Stimulated activated CD4-positive, alpha-beta T cell treated with anti-CD3 and anti-CD28 coated beads, Interleukin-1b, Interleukin-23, amount 100 ng/mL, for 1 hour (primary cell): ENCODE results near the gene IGSF5.

Experiments used
- DNase-seq, 2 donors: peaks; one replicate each; pipeline ENCODE4 v3.0.0-alpha.2; 2020; ENCODE audit warnings: low read depth in 2 of 2

IGSF5 gene

DNA sequence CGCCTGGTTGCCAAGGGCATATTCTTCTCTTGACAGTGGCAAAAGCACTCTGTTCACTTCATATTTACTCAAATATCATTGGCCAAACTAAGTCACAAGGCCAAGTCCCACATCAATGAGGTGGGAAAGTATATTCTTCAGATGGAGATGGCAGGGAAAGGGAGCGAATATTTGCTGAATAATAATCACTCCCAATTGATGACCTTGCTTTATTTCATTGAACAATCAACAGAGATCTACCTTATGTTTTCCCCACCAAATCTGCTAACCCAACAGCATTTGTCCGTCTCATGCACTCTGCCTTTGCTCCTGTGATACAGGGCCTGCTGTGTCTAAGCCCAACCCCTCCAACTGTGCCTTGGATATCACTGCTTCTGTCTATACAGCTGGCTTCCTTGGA is 77.1 kb downstream of the IGSF5 start:
- DNase-seq: no peak

DNA sequence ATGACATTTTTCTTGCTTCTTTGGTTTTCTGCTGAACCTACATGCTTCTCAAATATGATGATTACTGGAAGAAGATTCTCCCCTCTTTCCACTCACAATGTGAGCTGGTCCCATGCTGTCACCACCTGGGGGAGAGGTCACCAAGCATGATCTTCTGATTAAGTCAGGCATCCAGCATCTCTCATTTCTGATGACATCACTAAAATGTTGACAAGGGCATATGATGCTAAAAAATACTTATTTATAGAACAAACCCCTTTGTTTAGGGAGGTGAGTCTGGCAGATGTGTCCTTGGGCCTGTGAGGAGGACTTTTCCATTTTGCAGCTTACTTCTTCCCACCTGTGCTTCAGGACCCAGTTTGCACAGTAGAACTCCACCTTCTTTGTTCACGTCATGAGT is 80.3 kb downstream of the IGSF5 start:
- no peak for DNase-seq

DNA sequence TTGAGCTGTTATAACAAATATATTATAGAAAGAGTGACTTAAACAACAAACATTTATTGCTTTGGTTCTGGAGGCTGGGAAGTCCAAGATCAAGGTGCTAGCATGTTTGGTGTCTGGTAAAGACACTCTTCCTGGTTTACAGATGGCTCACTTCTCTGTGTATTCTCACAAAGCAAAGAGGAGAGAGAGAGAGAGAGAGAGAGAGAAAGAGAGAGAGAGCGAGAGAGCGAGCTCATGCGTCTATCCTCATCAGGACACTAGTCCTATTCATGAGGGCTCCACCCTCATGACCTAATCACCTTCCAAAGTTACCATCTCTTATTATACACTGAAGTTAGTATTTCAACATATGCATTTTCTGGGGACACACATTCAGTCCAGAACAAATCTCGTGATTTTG is 89.6 kb downstream of the IGSF5 start:
- DNase-seq: no peak

GRCh38 chr21:39837861-39838359 is 92.9 kb downstream of the IGSF5 start:
- no peak for DNase-seq

DNA sequence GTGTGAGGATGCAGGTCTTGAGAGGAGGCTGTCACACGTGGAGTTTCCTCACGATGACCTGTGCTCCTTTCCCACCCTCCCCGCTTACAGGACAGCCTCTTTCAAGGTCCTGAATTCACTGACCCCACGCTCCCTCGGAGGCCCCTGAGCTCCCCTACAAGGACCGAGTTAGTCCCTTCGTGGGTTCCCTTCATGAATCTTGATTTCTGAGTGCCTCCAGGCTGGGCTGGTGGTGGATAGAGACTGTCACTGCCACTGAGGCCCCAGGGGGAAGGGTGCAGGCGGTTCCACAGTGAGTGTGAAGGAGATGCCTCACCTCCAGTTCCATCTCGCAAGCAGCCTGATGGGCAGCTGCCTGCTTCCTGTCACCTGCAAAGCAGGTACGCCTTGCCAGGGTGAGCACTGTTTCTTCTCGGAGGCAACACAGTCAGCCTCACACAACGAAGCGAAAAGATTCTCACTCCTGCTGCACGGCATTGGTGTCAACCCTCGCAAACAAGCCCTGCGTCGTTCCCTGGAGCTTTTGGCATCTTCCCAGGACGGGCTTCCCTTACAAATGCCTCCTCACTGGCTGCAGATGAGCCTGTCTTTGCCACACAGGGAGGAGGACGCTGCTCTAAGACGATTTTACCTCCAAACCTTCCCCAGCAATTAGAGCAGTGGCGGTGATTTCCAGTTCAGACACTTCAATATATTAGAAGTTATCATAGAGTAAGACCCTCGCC is 95.6 kb downstream of the IGSF5 start:
- DNase-seq: no peak

- DNase-seq: no peak
Observed at GRCh38 chr21:39842741-39843459, 97.9 kb downstream of the IGSF5 start.

DNA sequence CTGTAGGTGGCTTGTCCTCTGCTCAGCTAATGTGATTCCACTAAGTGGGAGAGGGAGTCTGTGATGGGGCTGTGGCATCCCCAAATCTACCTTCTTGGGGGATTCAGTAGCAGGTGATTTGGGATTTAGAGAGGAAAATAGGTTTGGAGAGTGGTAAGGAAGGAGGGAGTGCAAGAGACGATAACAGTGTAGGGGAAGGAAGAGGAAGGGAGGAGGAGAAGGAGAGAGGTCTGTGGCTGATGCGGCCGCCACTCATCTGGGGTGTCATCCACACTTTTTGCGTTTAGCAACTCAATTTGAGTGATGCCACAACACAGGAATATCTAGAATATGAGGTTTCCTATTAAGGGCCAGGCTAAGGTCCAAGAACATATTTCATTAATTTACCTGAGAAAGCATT is 98.5 kb downstream of the IGSF5 start:
- no peak for DNase-seq

DNA sequence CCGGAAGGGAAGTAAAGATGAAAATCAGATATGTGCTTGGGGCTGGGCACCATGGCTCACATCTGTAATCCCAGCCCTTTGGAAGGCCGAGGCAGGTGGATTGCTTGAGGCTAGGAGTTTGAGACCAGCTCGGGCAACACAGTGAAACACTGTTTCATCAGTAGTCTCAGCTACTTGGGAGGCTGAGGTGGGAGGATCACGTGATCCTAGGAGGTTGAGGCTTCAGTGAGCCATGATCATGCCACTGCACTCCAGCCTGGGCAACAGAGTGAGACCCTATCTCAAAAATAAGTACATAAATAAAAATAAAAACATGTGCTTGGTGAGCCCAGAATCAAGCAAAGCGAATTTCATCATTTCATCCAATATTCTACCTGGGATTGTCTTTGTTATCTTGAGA is 98.9 kb downstream of the IGSF5 start:
- DNase-seq: no peak

DNA sequence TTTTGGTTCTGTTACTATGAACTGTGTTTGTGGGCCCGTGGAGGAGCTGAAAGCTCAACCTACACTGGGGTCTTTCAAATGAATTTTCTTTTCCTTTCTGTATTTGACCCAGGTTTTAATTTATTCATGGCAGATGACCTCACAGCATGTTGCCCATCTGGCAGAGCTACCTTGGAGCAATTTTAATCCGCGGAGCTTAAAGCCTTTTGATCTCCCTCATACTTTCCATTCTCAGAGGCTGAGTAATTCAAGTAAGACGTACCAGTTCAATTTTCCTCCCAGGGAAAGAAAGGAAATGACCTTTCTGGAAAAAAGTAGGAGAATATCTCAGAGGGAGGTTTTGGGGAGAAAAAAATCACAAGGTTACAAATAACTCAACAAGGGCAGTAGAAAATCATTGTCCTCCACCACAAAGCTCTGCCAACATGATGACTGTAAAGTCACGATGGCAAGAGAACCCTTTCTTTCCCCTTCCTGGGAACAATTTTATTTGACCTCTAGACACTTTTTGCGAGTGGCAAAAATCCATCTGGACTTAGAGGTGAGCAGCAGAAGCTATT is 100.7 kb downstream of the IGSF5 start:
- DNase-seq: no peak

DNA sequence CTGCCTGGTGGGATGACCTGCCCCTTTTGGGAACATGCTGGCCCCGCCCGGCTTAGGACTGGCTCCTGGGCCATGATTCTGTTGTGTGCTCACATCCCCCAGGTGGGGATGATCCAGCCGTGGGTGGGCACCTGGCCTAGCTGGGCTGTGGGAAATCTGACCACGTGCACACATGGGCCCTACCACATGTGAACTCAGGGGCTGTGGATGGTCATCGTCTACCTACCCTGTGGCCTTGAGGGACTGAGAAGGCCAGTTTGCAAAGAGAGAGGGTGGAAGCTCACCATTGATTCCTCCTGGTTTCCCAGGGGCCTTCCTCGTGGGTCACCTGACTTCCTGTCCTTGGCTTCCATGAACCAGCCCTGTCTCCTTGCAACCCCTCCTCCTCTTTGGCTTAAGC is 102.9 kb downstream of the IGSF5 start:
- DNase-seq: no peak

GRCh38 chr21:39849014-39849655 is 104.2 kb downstream of the IGSF5 start:
- no peak for DNase-seq

GRCh38 chr21:39850333-39850732 is 105.3 kb downstream of the IGSF5 start:
- no peak for DNase-seq

DNA sequence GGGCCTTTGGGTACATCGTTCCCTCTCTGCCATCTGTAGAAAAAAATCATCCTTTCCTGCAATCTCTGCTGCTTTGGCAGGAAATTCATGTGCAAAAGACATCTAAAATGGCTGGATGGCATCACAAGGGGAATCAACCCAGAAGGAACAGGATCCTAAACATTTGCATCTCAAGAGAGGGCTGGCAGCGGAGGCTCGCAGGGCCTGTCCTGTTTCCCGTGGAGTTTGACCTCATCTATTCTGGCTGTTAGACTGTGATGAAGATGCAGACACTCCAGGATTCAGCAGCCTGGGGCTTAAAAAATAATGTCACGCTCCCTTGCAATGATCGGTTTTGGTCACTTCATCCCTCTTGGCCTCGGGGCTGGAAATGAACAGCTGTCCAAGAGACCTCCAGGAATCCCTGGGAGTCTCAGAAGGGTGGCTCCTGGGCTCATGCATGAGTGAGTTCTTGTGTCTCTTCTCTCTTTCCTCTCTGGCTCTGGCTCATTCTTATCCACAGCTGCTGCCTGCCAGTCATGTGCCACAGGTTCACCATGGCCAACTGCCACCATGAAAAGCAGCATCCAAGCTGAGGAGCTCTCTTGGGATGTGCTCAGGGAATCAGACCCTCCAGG is 106.1 kb downstream of the IGSF5 start:
- no peak for DNase-seq
